ENCODE measurements around the gene FAM124B.
A peak's percentile ranks its signal among the peaks of the same experiment; 100 is the strongest.
"Not testable (repeated sequence)": the region's sequence is repeated elsewhere in the genome, so short reads cannot be mapped to it uniquely, and the experiment has no call there.

Gene FAM124B

DNA sequence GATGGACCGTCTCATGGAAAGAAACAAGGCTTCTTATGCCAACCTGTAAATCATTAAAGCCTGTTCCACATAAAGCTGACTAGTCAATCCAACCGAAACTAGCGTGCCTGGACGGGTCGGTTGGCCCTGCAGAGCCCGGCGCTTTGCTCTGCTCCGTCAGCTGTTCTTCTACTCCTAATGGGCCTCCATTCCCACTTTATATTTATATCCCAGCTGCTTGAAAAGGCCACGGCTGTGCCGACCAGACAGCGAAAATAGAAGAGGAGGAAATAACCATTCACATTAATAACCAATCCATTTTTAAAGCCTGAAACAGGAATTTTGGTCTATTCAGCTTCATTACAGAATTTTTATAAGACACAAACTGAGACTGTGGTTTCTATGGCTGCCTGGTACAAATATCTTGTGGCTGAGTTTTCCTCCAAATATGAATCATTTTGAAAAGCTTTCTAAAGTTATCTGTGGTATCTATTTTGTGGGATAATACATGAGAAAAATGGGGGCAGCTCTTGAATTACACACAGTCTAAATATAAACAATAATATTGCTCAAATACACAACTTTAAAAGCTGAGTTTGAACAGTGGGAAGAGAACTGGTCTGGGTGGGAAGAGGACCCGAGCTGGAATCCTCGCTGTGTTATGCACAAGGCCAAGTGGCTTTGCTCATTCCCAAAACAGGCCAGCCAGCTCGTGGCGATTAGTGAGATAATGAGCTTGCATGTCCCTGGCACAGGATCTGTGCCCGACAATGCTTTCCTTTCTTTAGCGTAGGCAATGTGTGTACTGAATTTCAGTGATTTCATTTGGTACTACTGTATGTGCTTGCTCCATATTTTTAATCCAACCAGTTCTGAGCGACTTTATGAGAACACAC, 10.5 kb upstream of the FAM124B start:
- no peak for DNase-seq

DNA sequence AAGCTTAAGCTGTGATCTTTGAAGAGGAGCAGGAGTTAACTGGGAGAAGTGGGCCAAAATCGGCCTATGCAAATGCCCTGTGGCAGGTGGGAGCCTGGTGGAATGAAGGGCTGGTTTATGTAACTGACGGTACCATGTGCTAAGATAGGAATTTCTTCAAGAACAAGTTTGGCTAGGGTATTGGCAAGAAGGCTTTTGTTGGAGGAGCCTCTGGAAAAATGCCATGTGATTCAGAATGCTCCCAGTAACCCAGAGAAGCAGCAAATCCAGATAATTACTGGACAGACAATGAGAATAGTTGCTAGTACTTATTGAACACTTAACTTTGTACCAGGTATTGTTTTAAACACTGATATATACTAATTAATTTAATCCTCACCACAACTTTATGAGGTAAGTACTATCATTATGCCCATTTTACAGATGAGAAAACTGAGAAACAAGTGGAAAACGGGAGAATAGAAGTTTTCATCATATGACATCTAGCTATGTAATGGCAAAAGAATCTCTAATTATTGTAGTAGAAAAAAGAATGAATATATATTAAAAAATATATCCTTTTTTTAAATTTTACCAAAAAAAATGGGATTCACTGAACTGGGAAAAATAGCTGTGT, 9.1 kb upstream of the FAM124B start:
- no peak for DNase-seq

DNA sequence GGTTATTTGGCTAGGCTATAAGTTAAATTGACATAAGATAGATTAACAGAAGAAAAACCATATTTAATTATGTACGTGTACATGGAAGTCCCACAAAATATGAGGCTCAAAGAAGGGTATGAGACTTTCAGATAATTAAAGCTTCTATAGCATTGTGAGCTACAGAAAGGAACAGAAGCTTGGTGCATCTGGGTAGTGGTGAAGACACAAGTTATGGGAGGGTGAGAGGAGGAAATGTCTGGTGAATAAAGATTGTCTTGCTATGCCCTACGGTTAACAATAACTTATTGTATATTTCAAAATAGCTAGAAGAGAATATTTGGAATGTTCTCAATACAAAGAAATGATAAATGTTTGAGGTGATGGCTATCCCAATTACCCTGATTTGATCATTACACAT, 6.8 kb upstream of the FAM124B start:
- peak in 1 of 2 donors; percentile 16 for DNase-seq

DNA sequence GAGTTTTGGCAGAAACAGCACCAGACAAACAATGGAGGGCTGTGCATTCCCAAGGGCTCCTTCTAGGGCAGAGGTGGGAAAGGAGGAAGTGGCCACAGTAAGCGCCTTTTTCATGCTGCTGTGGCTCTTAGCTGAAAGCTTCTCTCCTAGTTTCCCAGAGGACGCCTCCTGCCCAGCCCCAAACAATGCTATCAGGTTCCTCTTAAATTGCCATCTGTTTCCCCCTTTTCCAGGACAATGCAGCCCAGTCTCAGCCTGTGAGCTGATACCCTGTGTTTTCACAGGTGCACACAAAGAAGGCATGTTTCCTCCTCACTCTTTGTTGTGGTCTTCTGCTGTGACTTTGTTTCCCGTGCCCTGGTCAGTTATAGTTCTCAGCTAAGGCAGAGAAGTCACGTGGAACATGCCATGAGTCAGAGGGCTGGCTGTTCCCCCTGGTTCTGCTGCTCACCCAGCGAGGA, 5.4 kb upstream of the FAM124B start:
- no peak for DNase-seq

DNA sequence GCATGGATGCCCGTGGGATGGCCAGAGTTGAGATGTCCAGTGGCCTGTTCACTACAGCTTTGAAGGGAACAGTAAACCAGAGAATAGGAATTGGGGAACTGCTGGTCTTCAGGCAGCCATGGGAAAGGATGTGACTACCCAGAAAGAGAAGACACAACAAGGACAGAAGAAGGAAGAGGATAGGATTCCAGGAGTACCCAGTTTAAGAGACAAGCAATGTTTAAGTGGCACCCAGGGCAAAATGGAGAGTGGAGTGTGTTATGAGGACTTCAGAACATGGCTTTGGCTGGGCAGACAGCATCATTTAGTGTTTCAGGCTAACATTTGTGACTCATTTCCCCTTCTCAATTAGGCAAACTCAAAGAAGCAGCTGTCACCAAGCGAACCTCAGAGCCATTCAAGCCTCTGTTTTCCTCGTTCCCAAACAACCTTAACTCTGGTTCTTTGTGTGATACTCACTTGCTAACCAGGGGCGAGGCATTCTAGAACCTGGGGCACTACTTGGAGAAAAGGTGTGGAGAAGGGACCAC, 4.0 kb upstream of the FAM124B start:
- DNase-seq = peak in 1 of 2 donors; percentile 89

DNA sequence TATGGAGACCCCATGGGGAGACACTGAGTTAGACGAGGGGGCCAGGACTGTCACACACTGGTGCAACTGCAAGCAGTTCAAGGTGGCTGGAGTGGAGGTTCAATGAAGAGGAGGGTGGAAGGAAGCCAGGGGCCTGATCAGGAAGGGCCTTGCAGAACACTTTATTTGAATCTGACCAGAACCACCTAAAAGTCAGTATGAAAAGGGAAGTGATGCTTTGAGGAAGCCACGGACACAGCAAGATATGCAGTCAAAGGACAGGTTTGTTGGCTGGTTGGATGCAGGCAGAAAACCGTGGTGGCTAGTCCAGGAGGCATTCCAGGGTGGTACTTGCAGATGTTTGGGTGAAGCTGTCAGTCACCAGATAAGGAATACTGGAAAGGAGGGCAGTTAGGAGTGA, 3.5 kb upstream of the FAM124B start:
- peak in 1 of 2 donors; percentile 25 for DNase-seq

DNA sequence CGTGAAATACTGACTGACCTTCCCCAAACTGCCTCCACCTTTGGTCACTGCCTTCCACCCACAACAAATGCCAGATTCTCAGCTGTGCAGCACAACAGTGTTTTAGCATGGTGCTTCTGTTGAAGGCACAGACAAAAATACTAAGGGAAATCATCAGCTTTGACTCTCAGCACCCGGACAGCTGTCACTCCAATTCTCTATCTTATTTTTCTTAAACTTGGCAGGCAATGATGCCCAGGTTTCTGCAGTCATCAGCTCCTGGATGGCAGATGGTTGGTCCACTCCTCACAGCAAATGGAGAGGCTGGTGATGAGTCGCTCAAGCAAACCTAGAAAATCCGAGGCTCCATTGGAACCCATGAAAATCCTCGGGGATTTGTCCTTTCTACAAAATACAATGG, 2.9 kb upstream of the FAM124B start:
- no peak for DNase-seq

DNA sequence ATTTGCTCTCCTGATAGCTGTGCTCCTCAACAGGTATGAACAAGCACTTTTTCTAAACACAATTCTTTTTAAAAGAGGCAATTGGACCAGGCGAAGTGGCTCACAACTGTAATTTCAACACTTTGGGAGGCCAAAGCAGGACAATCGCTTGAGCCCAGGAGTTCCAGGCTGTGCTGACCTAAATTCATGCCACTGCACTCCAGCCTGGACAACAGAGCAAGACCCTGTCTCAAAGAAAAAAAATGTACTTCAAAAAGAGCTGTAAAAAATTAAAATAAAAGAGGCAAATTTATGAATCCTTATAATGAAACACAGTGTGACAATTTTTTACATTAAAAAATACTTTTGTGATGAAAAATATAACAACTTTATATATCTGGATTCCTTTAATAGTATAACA, 1.8 kb upstream of the FAM124B start:
- no peak for DNase-seq

DNA sequence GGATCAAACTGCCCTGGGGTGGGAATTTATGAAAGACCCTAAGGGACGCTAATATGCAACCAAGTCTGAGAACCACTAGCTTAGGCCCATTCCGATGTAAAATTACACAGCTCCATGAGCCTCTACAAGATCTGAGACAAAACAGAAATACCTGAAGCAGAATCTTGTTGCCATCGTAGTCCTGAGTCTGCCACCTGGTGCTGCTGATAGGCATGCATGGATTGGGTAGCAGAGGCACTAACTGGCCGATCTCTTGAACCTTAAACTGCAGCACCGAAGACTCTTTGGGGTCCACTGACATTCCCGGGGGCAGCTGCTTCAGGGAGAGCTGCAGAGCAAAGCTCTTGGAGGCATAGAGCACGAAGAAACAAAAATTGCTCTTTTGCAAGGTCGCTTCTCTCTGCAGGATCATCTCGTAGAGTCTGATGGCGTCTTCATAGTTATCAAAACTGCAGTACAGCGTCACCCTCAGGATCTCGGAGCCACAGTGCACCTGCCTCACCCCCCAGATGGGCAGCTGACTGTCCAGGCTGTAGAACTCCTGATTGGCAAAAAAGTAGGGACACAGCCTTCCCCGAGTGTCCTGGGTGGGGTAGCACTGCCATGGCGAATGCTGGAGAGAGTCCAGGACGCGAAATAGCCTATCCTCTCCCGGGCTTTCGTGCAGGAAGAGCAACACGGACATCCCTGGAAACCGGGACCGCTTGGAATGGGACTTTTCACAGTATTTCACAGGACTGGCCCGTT, 848 bp downstream of the FAM124B start:
- no peak for DNase-seq

DNA sequence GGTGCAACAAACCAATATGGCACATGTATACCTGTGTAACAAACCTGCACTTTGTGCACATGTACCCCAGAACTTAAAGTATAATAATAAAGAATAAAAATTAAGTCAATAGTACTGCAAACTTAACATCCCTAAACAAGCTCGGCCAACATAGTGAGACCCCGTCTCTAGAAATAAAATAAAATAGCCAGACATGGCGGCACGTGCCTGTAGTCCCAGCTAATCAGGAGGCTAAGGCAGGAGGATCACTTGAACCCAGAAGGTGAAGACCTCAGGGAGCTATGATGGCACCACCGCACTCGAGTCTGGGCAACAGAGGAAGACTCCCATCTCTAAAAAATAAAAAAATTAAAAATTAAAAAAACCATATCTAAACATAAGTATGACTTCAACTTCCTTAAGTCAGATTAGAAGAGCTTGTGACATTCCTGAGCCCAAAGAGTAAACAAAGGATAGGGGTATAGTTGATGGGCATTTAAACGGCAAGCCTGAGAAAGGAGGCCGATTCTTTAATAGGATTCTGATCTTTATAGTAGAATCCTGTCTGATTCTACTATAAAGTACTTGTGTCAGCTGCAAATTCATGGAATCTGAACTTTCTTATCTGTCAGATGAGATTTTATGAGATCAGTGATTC, 1.6 kb downstream of the FAM124B start:
- no peak for DNase-seq

DNA sequence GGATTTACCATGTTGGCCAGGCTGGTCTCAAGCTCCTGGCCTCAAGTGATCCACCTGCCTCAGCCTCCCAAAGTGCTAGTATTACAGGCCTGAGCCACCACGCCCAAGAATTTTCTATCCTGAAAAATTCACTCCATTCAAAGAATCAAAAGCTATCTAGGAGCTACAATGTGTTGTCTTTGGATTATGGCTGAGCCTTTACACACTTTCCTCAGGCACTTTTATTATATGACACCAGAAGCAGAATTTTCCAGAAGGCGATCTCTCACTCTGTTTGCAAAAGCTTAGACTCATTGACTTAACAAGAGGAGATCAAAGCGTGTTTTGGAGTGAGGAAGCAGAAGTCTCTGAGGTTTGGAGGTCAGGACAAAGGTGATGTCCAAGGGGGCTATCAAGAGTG, 3.6 kb downstream of the FAM124B start:
- DNase-seq = no peak

DNA sequence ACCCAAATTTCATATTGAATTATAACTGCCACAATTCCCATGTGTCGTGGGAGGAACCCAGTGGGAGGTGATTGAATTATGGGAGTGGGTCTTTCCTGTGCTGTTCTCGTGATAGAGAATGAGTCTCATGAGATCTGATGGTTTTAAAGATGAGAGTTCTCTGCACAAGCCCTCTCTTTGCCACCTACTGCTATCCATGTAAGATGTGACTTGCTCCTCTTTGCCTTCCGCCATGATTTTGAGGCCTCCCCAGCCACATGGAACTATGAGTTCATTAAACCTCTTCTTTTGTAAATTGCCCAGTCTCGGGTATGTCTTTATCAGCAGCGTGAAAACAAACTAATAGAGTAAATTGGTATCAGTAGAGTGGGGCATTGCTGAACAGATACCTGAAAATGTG, 4.8 kb downstream of the FAM124B start:
- not testable (repeated sequence) for DNase-seq

DNA sequence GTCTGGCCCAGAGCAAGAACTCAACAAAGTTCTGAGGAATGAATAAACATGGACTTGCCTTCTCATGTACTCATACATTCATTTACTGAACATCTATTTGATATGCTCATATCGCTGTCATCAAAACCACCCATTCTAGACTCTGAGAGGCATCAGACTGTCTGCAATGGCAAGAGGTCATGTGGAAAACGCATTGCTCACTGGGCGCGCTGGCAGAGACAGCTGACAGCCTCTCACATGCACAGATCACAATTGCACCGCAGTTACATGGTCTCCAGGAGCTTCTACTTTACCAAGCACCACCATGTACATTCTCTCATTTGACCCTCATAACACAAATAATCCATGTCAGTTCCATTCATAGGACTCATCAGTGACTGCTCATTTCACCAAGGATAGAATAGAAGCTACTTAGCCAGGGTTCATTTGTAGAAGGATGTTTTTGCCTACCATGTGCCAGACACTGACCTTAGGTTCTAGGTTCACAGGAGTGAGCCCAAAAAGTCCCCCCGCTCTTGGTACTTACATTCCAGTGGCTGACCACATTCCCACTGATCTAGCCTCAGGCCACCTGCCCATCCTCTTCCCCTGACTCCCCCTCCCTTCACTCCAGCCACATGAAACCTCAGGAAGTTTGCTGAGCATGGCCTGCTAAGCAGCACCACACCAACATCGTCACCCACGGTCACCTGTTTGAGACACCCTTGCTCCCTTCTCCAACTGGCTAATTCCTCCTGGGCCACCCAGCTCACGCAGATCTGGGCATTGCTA, 6.1 kb downstream of the FAM124B start:
- no peak for DNase-seq

DNA sequence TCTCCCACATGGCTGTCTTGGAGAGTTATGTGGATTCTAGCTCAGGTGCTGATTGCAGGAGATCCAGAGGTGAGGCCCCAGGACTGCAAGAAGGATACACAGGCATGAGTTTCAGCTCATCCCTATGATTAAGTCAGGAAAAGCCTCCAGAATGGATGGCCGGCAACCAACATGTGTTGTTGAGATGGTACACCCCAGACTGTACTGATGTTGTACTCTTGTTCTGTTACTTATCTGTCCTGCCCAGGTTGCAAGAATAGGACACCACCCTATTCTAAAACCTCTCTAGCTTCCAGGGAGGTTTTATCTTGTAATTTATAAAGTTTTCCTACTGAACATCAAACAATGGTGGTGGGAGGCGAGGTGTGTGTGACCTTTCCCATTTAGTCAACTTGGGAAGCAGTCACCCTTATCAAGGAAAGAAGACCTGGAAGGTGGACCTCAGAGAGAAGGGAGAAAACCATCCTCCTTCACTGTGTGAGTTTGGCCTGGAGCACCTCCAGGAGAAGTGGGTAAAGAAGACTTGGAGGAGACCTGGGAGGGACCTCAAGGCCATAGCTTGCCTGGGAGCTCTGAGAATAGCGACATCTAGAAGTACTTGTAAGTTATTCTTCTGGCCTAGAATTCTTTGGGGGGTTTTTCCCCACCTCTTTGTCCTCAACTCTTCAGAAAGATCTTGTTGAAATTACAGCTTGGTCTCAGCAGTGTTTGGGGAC, 8.6 kb downstream of the FAM124B start:
- no peak for DNase-seq

DNA sequence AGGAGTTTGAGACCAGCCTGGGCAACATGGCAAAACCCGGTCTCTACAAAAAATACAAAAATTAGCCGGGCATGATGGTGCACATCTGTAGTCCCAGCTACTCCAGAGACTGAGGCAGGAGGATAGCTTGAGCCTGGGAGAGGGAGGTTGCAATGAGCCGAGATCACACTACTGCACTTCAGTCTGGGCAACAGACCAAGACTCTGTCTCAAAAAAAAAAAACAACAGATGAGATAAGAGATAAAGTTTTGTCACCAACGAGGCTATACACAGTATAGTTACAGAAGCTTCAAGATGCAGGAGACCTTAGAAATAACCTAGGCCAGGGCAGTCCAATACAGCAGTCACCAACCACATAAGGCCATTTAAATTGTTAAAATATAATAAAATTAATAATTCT, 9.4 kb downstream of the FAM124B start:
- DNase-seq = no peak

DNA sequence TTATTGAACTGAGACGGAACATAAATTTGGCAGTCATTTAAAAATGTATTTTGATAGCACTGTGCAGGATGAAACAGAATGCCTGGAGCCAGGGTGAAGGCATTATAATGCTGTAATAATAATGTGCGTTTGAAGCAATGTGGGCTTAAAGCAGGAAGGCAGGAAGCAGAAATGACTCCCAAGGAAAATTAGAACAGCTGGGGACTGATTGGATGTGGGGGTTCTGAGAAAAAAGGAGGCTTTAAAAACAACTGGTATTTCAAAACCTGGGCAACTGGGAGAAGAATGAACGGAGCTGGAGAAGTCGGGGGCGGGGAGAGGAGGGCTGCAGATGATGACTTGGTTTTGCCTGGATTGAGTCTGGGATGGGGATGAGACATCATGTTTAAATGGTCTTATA, 12.6 kb downstream of the FAM124B start:
- DNase-seq = no peak

DNA sequence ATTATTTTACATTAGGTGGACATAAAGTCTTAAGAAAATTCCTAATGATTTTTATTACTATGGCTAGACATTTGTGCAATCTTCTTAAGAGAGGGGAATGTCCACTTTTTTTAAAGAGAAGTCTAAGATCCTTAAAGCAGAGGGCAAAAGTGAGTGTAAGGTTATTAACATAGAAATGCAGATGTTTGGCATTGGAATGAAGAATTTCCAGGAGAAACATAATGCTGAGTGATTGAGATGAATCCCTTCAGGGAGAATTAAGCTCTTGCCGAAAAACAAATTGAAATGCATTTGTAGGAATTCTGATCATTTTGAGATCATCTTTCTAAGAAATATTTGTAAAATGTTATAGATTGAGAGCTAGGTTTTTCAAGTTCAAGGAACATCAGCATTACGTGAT, 15.0 kb downstream of the FAM124B start:
- no peak for DNase-seq

DNA sequence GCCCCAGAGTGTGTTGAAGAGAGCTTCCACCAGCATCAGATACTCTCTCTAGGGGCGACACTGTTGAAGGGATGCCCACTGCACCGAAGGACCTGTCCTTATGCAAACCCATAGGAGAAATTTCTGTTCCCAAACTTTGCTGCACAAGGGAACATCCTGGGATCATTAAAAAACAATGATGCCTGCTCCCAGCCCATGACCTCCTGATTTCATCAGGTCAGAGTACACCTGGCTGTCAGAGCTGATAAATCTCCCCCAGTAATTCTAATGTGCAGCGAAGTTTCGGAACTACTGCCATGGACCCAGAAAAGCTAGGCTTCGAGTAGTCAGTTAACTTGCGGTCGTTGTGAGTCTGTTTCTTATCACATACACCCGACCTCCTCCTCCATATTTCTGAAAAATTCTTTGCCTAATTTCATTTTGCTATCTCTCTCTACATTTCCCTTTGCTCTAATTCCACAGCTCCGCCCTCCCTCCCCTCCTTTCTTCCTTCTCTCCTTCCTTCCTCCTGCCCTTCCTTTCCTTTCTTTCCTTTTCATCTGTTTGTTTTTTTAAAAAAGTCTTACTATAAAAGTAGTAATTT, 18.8 kb downstream of the FAM124B start:
- DNase-seq = no peak

DNA sequence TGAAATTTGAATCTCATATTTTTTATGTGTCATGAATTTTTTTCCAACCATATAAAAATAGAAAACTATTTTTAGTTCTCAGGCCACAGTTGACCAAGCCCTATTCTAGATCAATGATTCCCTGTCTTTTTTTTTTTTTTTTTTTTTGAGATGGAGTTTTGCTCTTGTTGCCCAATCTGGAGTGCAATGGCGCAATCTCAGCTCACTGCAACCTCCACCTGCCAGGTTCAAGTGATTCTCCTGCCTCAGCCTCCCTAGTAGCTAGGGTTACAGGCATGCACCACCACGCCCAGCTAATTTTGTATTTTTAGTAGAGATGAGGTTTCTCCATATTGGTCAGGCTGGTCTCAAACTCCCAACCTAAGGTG, 19.6 kb downstream of the FAM124B start:
- DNase-seq = not testable (repeated sequence)

DNA sequence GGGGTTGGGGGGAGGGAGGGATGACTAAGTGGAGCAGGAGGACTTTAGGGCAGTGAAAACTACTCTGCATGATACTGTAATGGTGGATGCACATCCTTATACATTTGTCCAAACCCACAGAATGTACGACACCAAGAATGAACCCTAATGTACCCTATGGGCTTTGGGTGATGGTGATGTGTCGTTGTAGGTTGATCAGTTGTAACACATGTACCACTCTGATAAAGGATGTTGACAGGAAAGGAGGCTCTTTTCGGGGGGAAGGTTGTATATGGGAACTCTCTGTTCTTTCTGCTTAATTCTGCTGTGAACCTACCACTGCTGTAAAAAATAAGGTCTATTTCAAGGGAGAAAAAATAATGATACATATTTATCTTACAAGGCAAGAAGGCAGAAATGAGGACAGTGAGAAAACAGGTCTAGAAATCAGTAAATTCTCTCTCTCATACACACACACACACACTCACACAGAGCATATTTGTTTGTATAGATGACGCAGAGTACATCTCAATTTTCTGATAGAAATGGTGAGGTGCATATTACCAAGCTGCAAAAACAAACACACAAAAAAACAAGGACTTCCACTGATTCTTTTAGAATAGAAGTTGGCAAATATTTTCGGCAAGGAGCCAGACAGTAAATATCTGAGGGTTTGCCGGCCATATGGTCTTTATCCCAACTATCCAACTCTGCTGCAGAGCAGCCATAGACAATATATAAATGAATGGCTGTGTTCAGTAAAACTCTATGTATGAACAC, 20.2 kb downstream of the FAM124B start:
- DNase-seq = peak in 1 of 2 donors; percentile 21
